ENCODE measurements around the gene LHFPL6.

The LHFPL6 gene

GRCh38 chr13:39306639-39307589, 296.1 kb downstream of the LHFPL6 start:
- TF ChIP-seq POLR2A (IDR thresholded peaks at IDR 0.05; ENCODE audit: extremely low read depth, insufficient read length) (no peak), CTCF (IDR thresholded peaks at IDR 0.05; ENCODE audit: low read depth, low read length) (no peak), MAX (IDR thresholded peaks at IDR 0.05; ENCODE audit: low read depth, low read length) (no peak), MYC (IDR thresholded peaks at IDR 0.05; ENCODE audit: low read depth, low read length) (no peak)
- DNase-seq (ENCODE audit: low read depth): no peak
- no peak overlapping the region for H3K4me3 ChIP-seq (ENCODE audit: low read depth, low read length)

GRCh38 chr13:39302820-39303219, 300.2 kb downstream of the LHFPL6 start:
- no peak overlapping the region for H3K4me3 ChIP-seq (ENCODE audit: low read depth, low read length)
- no peak for TF ChIP-seq CTCF (IDR thresholded peaks at IDR 0.05; ENCODE audit: low read depth, low read length)
- TF ChIP-seq MAX (IDR thresholded peaks at IDR 0.05; ENCODE audit: low read depth, low read length): no peak
- no peak for TF ChIP-seq POLR2A (IDR thresholded peaks at IDR 0.05; ENCODE audit: extremely low read depth, insufficient read length)
- no peak for TF ChIP-seq MYC (IDR thresholded peaks at IDR 0.05; ENCODE audit: low read depth, low read length)
- DNase-seq (ENCODE audit: low read depth): no peak

GRCh38 chr13:39298951-39299350, 304.0 kb downstream of the LHFPL6 start:
- H3K4me3 ChIP-seq (ENCODE audit: low read depth, low read length): no peak overlapping the region
- TF ChIP-seq CTCF (IDR thresholded peaks at IDR 0.05; ENCODE audit: low read depth, low read length) (no peak), POLR2A (IDR thresholded peaks at IDR 0.05; ENCODE audit: extremely low read depth, insufficient read length) (no peak), MAX (IDR thresholded peaks at IDR 0.05; ENCODE audit: low read depth, low read length) (no peak), MYC (IDR thresholded peaks at IDR 0.05; ENCODE audit: low read depth, low read length) (no peak)
- DNase-seq (ENCODE audit: low read depth): no peak

GRCh38 chr13:39297664-39298171, 305.3 kb downstream of the LHFPL6 start:
- DNase-seq (ENCODE audit: low read depth): no peak
- H3K4me3 ChIP-seq (ENCODE audit: low read depth, low read length): no peak overlapping the region
- no peak for TF ChIP-seq POLR2A (IDR thresholded peaks at IDR 0.05; ENCODE audit: extremely low read depth, insufficient read length)
- TF ChIP-seq MAX (IDR thresholded peaks at IDR 0.05; ENCODE audit: low read depth, low read length): no peak
- TF ChIP-seq CTCF (IDR thresholded peaks at IDR 0.05; ENCODE audit: low read depth, low read length): no peak
- TF ChIP-seq MYC (IDR thresholded peaks at IDR 0.05; ENCODE audit: low read depth, low read length): no peak

- no peak for DNase-seq (ENCODE audit: low read depth)
- TF ChIP-seq POLR2A (IDR thresholded peaks at IDR 0.05; ENCODE audit: extremely low read depth, insufficient read length): no peak
- no peak for TF ChIP-seq CTCF (IDR thresholded peaks at IDR 0.05; ENCODE audit: low read depth, low read length)
- no peak for TF ChIP-seq MYC (IDR thresholded peaks at IDR 0.05; ENCODE audit: low read depth, low read length)
- no peak for TF ChIP-seq MAX (IDR thresholded peaks at IDR 0.05; ENCODE audit: low read depth, low read length)
- H3K4me3 ChIP-seq (ENCODE audit: low read depth, low read length): no peak overlapping the region
Measured at GRCh38 chr13:39297023-39297422, 306.0 kb downstream of the LHFPL6 start.
